Measurements from ENCODE around the gene AJM1. TPM values are rescaled to one million over a fixed set of nuclear protein-coding genes. Genes with fewer than 3 reads are reported as not detected.

Gene AJM1
- total RNA-seq, 1 donor from 2014 or later = 3.3 TPM

DNA sequence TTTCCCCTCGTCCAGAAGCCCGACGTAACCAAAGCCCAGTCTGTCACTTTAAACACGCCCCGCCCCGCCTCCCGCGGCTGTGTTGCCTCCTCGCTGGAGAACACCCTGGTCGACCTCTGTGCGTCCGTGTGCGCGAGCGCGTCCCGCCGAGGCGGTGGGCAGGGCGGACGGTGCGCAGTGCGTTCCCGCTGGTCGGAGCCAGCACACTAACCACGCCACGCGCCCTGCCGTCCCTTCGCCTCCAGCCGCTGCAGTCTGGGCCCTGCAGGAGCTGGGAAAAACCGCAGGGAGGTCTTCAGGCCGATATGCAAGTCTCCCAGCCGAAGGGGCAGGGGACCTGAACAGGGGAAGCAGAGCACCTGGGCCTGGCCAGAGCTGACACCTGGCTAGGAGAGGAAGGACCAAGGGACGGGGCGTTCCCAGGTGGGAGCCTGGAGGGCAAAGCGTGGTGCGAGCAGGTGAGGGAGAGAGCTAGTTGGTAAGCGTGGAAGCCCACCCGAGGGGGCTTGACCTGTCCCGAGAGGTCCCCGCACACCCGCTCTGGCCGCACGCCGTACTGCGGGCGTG lies 5.6 kb downstream of the AJM1 start:
- H3K27me3 ChIP-seq (ENCODE audit: insufficient read depth, low read length) = peaks cover 7% of the 10 kb centered on the region
- peaks cover 9% of the 10 kb centered on the region for H3K4me1 ChIP-seq (ENCODE audit: insufficient read depth, low read length)
- peak overlapping the region; percentile 70 for H3K4me3 ChIP-seq (ENCODE audit: insufficient read depth, low read depth, low read length)
- TF ChIP-seq, protein P1, sequence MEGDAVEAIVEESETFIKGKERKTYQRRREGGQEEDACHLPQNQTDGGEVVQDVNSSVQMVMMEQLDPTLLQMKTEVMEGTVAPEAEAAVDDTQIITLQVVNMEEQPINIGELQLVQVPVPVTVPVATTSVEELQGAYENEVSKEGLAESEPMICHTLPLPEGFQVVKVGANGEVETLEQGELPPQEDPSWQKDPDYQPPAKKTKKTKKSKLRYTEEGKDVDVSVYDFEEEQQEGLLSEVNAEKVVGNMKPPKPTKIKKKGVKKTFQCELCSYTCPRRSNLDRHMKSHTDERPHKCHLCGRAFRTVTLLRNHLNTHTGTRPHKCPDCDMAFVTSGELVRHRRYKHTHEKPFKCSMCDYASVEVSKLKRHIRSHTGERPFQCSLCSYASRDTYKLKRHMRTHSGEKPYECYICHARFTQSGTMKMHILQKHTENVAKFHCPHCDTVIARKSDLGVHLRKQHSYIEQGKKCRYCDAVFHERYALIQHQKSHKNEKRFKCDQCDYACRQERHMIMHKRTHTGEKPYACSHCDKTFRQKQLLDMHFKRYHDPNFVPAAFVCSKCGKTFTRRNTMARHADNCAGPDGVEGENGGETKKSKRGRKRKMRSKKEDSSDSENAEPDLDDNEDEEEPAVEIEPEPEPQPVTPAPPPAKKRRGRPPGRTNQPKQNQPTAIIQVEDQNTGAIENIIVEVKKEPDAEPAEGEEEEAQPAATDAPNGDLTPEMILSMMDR (IDR thresholded peaks at IDR 0.05; ENCODE audit: insufficient read depth, low read depth, low read length) = no peak
- TF ChIP-seq EZH2 (IDR thresholded peaks at IDR 0.05; ENCODE audit: insufficient read depth, low read length) = no peak
- peak overlapping the region; percentile 94 for H3K27ac Mint-ChIP-seq (ENCODE audit: unreplicated experiment)
- no peaks in the 10 kb centered on the region for H3K27me3 Mint-ChIP-seq (ENCODE audit: low read depth, unreplicated experiment)
- H3K4me1 Mint-ChIP-seq (ENCODE audit: low read depth, unreplicated experiment) = no peaks in the 10 kb centered on the region
- H3K4me3 Mint-ChIP-seq (ENCODE audit: unreplicated experiment) = peak overlapping the region; percentile 86
- no peak overlapping the region for H3K27ac ChIP-seq (ENCODE audit: low read depth, low read length)
- H2AFZ ChIP-seq (ENCODE audit: low read depth, low read length) = peak overlapping the region; percentile 34
- peaks cover 11% of the 10 kb centered on the region for H3K79me2 ChIP-seq (ENCODE audit: insufficient read depth, low read length)
- no peak for FAIRE-seq
- peaks cover 6% of the 10 kb centered on the region for H3K9me3 ChIP-seq (ENCODE audit: insufficient read depth, low read depth, low read length)
- peak overlapping the region; percentile 85 for H3K9ac ChIP-seq (ENCODE audit: low read length)
- no peaks in the 10 kb centered on the region for H3K36me3 Mint-ChIP-seq (ENCODE audit: low read depth, unreplicated experiment)
- peaks cover 3% of the 10 kb centered on the region for H3K9me3 Mint-ChIP-seq (ENCODE audit: unreplicated experiment)
- no peaks in the 10 kb centered on the region for H3K36me3 ChIP-seq (ENCODE audit: insufficient read depth, low read length)
- H4K20me1 ChIP-seq (ENCODE audit: insufficient read depth, low read length) = peaks cover 15% of the 10 kb centered on the region
- peak overlapping the region; percentile 100 for H3K4me2 ChIP-seq (ENCODE audit: low read length)
- DNase-seq (ENCODE audit: low read depth) = peak; percentile 64

DNA sequence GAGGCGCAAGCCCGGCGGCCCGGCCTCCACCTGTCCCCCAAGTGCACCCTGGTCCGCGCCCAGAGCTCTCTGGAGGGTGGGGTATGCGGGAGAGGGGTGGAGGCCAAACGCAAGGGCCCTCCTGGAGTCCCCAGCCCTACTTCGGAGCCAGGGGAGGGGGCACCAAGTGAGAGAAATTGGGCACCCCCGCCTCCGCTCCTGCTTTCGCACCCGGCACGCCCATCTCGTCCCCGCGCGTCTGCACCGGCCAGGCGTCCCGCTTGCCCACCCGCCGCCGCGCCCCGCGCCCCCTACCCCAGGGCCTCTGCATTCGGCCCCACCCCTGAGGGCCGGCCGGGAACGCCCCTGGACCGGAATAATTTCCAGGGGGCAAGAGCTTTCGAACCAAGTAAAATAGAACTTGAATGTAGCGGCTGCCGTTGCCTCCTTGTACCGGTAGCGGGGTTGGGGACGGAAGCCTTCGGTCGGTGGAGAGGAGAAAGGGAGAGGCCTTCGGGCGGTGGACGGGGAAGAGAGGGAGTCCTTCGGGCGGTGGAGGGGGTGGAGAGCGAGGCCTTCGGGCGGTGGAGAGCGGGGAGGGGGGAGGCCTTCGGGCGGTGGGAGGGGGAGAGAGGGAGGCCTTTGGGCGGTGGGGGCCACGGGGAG lies 6.2 kb downstream of the AJM1 start:
- Mint-ChIP-seq H3K36me3 (ENCODE audit: low read depth, unreplicated experiment) (no peaks in the 10 kb centered on the region), H3K4me1 (ENCODE audit: low read depth, unreplicated experiment) (no peaks in the 10 kb centered on the region), H3K9me3 (ENCODE audit: unreplicated experiment) (peaks cover 3% of the 10 kb centered on the region), H3K27me3 (ENCODE audit: low read depth, unreplicated experiment) (no peaks in the 10 kb centered on the region), H3K4me3 (ENCODE audit: unreplicated experiment) (peak overlapping the region; percentile 86), H3K27ac (ENCODE audit: unreplicated experiment) (peak overlapping the region; percentile 94)
- Histone ChIP-seq H3K27ac (ENCODE audit: low read depth, low read length) (peak overlapping the region; percentile 89), H3K4me2 (ENCODE audit: low read length) (peak overlapping the region; percentile 100), H3K79me2 (ENCODE audit: insufficient read depth, low read length) (peaks cover 11% of the 10 kb centered on the region), H2AFZ (ENCODE audit: low read depth, low read length) (peak overlapping the region; percentile 78), H3K4me3 (ENCODE audit: insufficient read depth, low read depth, low read length) (peak overlapping the region; percentile 91), H3K9ac (ENCODE audit: low read length) (peak overlapping the region; percentile 85), H3K9me3 (ENCODE audit: insufficient read depth, low read depth, low read length) (peaks cover 6% of the 10 kb centered on the region), H3K36me3 (ENCODE audit: insufficient read depth, low read length) (no peaks in the 10 kb centered on the region), H4K20me1 (ENCODE audit: insufficient read depth, low read length) (peaks cover 15% of the 10 kb centered on the region), H3K27me3 (ENCODE audit: insufficient read depth, low read length) (peaks cover 7% of the 10 kb centered on the region), H3K4me1 (ENCODE audit: insufficient read depth, low read length) (peaks cover 9% of the 10 kb centered on the region)
- FAIRE-seq = no peak
- no peak for DNase-seq (ENCODE audit: low read depth)
- TF ChIP-seq, protein P1 (IDR thresholded peaks at IDR 0.05; ENCODE audit: insufficient read depth, low read depth, low read length) = no peak
- TF ChIP-seq EZH2 (IDR thresholded peaks at IDR 0.05; ENCODE audit: insufficient read depth, low read length) = no peak

Measured in astrocyte (in vitro differentiated cells and primary cell).